ENCODE data around the gene CYP2E1. TPM values are rescaled to one million over a fixed set of nuclear protein-coding genes. Genes with fewer than 3 reads are reported as not detected.
A peak's percentile ranks its signal among the peaks of the same experiment; 100 is the strongest.
"Not testable (repeated sequence)": the region's sequence is repeated elsewhere in the genome, so short reads cannot be mapped to it uniquely, and the experiment has no call there.

CYP2E1 gene
- total RNA-seq, 2 experiments from 2014 or later, result 0.43 to 0.87 TPM

DNA sequence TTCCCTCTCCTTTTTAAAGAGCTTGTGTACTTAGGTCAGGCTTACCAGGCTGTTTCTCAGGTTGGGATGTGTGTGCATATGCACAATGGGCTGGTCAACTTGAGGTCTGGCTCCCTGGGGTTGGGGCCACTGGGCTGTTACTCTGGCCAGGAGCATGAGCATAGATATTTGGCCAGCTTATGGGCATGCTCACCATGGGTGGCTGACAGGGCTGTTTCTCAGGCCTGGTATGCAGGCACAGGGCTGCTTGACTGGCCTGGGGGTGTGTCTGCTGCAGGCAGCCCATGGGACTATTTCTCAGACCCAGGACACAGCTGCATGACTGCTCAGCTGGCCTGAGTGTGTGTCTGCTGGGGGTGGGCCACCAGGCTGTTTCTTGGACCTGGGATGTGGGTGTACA, 38.8 kb upstream of the CYP2E1 start:
- POLR2A ChIA-PET, result interaction anchor here (0.7 to 1.0 kb wide), 2 partner anchors 13 to 141 kb away, joined by 3 read pairs; partner anchors contain the start of gene PRAP1
- Mint-ChIP-seq H3K9me3 (peaks cover 44% of the 10 kb centered on the region), H3K27ac (no peak overlapping the region), H3K4me3 (no peak overlapping the region), H3K36me3 (ENCODE audit: low read depth) (peaks cover 11% of the 10 kb centered on the region), H3K4me1 (ENCODE audit: low read depth) (peaks cover 12% of the 10 kb centered on the region), H3K27me3 (no peaks in the 10 kb centered on the region)
- intact Hi-C loops (cut with micrococcal nuclease), result no loop called here
- TF ChIP-seq, protein P1, sequence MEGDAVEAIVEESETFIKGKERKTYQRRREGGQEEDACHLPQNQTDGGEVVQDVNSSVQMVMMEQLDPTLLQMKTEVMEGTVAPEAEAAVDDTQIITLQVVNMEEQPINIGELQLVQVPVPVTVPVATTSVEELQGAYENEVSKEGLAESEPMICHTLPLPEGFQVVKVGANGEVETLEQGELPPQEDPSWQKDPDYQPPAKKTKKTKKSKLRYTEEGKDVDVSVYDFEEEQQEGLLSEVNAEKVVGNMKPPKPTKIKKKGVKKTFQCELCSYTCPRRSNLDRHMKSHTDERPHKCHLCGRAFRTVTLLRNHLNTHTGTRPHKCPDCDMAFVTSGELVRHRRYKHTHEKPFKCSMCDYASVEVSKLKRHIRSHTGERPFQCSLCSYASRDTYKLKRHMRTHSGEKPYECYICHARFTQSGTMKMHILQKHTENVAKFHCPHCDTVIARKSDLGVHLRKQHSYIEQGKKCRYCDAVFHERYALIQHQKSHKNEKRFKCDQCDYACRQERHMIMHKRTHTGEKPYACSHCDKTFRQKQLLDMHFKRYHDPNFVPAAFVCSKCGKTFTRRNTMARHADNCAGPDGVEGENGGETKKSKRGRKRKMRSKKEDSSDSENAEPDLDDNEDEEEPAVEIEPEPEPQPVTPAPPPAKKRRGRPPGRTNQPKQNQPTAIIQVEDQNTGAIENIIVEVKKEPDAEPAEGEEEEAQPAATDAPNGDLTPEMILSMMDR (IDR thresholded peaks at IDR 0.05), result no peak
- DNase-seq (no peak), ATAC-seq (no peak)
- CTCF ChIA-PET, result interaction anchor here (1.0 kb wide), 1 partner anchor 19 kb away, joined by 3 read pairs; no protein-coding TSS in a partner anchor

DNA sequence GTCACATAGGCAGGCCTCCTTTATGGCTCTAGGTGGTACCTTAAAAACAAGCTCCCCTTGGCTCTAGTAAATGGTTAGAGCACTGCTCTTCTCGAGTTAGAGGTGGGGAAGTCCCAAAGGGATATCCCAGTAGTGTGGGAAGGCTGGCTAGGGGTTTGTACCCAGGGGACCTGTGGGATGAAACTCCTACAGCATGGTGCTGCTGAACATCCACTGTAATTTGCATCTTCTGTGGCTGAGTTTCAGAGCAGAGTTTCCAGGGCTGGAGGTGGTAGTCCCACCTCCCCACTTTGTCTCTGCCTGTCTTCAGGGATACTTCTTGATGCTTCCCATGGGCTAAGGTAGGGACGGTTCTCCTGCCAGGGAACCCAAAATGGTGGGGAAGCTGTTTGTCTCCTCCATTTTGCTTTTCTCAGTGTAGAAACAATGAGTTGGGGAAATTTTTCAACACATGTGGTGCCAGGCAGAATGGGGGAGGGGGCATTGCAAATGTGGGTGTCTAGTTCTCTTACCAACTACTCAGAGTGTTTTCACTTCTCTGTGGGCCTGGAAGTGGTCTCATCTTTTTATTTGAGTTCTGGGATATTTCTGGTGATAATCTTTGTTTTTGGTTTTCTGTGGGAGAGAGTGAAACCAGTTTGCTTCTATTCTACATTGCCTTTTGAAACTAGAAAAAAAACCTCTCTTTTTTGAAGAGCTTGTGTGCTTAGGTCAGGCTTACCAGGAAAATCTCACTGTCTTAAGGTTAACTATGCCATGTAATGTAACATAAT, 37.2 kb upstream of the CYP2E1 start:
- Mint-ChIP-seq H3K4me1 (ENCODE audit: low read depth) (peaks cover 12% of the 10 kb centered on the region), H3K4me3 (no peak overlapping the region), H3K9me3 (peaks cover 29% of the 10 kb centered on the region), H3K27ac (peak overlapping the region; percentile 50), H3K27me3 (no peaks in the 10 kb centered on the region), H3K36me3 (ENCODE audit: low read depth) (peaks cover 8% of the 10 kb centered on the region)
- TF ChIP-seq, protein P1 (IDR thresholded peaks at IDR 0.05), result no peak
- intact Hi-C loops (cut with micrococcal nuclease), result no loop called here
- peak; percentile 51 for ATAC-seq
- CTCF ChIA-PET, result interaction anchor here (1.4 to 5.7 kb wide), 2 partner anchors 30 to 52 kb away, joined by 4 to 29 read pairs; no protein-coding TSS in a partner anchor
- POLR2A ChIA-PET, result interaction anchor here (1.8 kb wide), 1 partner anchor 51 kb away, joined by 3 read pairs; no protein-coding TSS in a partner anchor
- peak; percentile 51 for DNase-seq

DNA sequence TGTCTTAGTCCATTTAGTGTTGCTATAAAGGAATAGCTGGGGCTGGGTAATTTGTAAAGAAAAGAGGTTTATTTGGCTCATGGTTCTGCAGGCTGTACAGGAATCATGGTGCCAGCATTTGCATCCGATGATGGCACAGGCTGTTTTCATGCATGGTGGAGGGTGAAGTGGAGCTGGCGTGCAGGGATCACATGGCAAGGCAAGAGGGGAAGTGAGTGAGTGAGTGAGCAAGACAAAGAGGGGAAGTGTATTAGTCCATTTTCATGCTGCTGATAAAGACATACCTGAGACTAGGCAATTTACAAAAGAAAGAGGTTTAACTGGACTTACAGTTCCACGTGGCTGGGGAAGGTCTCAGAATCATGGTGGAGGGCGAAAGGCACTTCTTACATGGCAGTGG, 33.6 kb upstream of the CYP2E1 start:
- H3K27ac Mint-ChIP-seq; H3K9me3 Mint-ChIP-seq; H3K27me3 Mint-ChIP-seq; H3K36me3 Mint-ChIP-seq (ENCODE audit: low read depth); H3K4me3 Mint-ChIP-seq; ATAC-seq; intact Hi-C loops (cut with micrococcal nuclease); DNase-seq: not testable (repeated sequence)
- ChIA-PET POLR2A (interaction anchor here (0.7 kb wide), 1 partner anchor 16 kb away, joined by 3 read pairs; no protein-coding TSS in a partner anchor), CTCF (interaction anchor here (5.7 kb wide), 1 partner anchor 56 kb away, joined by 29 read pairs; no protein-coding TSS in a partner anchor)
- peaks cover 12% of the 10 kb centered on the region for H3K4me1 Mint-ChIP-seq (ENCODE audit: low read depth)

DNA sequence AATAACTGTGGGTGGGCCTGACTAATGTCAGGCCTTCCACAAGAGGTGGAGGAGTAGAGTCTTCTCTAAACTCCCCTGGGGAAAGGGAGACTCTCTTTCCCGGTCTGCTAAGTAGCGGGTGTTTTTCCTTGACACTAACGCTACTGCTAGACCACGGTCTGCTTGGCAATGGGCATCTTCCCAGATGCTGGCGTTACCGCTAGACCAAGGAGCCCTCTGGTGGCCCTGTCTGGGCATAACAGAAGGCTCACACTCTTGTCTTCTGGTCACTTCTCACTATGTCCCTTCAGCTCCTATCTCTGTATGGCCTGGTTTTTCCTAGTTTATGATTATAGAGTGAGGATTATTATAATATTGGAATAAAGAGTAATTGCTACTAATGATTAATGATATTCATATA, 29.8 kb upstream of the CYP2E1 start:
- TF ChIP-seq, protein P1 (IDR thresholded peaks at IDR 0.05), result peak; percentile 70

DNA sequence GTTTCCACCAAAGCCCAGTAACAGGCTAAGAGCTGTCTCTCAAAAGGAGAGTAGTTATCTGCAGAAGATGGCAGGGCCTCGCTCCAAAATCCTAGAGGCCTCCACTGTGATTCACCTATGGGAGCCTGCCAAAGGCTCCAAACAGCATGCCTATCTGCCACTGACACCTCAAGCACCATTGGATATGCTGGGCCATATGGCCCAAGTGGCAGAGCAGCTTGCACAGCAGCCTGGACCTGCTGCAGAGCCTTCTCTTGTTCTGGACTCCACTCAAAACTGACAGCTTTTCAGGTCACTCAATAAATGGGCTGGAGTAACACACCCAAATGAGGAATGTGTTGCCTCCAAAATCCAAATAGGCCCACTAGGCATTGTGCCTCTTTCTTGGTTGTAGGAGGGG, 28.0 kb upstream of the CYP2E1 start:
- H3K27ac Mint-ChIP-seq; DNase-seq; POLR2A ChIA-PET; H3K27me3 Mint-ChIP-seq; H3K4me1 Mint-ChIP-seq (ENCODE audit: low read depth); ATAC-seq; H3K4me3 Mint-ChIP-seq; H3K9me3 Mint-ChIP-seq: not testable (repeated sequence)
- CTCF ChIA-PET, result interaction anchor here (1.2 to 1.6 kb wide), 2 partner anchors 61 to 108 kb away, joined by 3 to 8 read pairs; no protein-coding TSS in a partner anchor
- intact Hi-C loops (cut with micrococcal nuclease), result loop anchor here (5.0 kb wide), 1 partner anchor 62 kb away; no protein-coding TSS in a partner anchor
- H3K36me3 Mint-ChIP-seq (ENCODE audit: low read depth), result peaks cover 11% of the 10 kb centered on the region

More for the DNA sequence above, 29.8 kb upstream of the CYP2E1 start:
- H3K27me3 Mint-ChIP-seq; H3K27ac Mint-ChIP-seq; H3K4me1 Mint-ChIP-seq (ENCODE audit: low read depth); H3K9me3 Mint-ChIP-seq; H3K4me3 Mint-ChIP-seq; ATAC-seq; POLR2A ChIA-PET: not testable (repeated sequence)
- H3K36me3 Mint-ChIP-seq (ENCODE audit: low read depth), result peaks cover 11% of the 10 kb centered on the region
- CTCF ChIA-PET, result interaction anchor here (0.8 to 3.9 kb wide), 4 partner anchors 56 to 190 kb away, joined by 3 to 21 read pairs (median 6); no protein-coding TSS in a partner anchor
- intact Hi-C loops (cut with micrococcal nuclease), result loop anchor here (5.0 kb wide), 1 partner anchor 60 kb away; no protein-coding TSS in a partner anchor
- DNase-seq, result peak; percentile 28

DNA sequence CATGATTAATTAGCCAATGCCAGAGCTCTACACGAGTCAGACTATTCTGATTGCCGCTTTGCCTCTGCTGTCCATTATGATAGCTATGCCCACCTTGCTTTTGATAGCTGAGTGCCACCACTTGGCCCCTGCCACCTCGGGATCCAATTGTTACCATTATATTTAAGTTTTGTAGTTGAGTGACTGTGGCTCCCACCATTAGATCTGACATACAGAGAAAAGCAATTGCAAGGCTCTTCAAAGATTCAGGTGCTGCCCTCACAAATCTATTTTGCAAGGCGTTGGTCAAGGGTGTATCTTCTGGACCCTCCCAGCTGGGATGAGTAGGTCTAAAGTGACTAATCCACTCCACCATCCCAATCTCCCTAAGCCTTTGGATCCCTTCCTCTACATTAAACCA, 26.3 kb upstream of the CYP2E1 start:
- H3K4me1 Mint-ChIP-seq (ENCODE audit: low read depth); H3K27me3 Mint-ChIP-seq; DNase-seq; H3K27ac Mint-ChIP-seq; H3K4me3 Mint-ChIP-seq; intact Hi-C loops (cut with micrococcal nuclease); H3K9me3 Mint-ChIP-seq; ATAC-seq: not testable (repeated sequence)
- ChIA-PET CTCF (interaction anchor here (0.8 to 1.6 kb wide), 3 partner anchors 63 to 171 kb away, joined by 3 to 8 read pairs (median 6); no protein-coding TSS in a partner anchor), POLR2A (interaction anchor here (1.0 kb wide), 1 partner anchor 12 kb away, joined by 3 read pairs; no protein-coding TSS in a partner anchor)
- H3K36me3 Mint-ChIP-seq (ENCODE audit: low read depth), result peaks cover 11% of the 10 kb centered on the region

Measured in activated CD8-positive, alpha-beta T cell treated with anti-CD3 and anti-CD28 coated beads for 36 hours (primary cell).